Uterus (tissue), 4 donors: ENCODE data around the gene SYMPK. TPM values are rescaled to one million over a fixed set of nuclear protein-coding genes. Genes with fewer than 3 reads are reported as not detected.

Experiments used
- DNase-seq, 2 donors: peaks; one replicate each; pipeline ENCODE4 v3.0.0-alpha.2; 2019 to 2020
- H3K27ac ChIP-seq, 2 donors: fragments of 200-600 bp; sonication (generic); 1 replicate in 1 of 2; 2 replicates in 1 of 2; pipeline ENCODE4 v1.5.1; 2016 to 2018
- H3K27me3 ChIP-seq, 2 donors: fragments of 200-600 bp; sonication (generic); one replicate each; pipeline ENCODE4 v1.5.1; 2018 to 2019; ENCODE audit warnings: control low read depth in 1 of 2
- H3K36me3 ChIP-seq, 2 donors: fragments of 200-600 bp; sonication (generic); one replicate each; pipeline ENCODE4 v1.5.1; 2019; ENCODE audit warnings: control low read depth in 1 of 2
- H3K4me1 ChIP-seq, 2 donors: fragments of 200-600 bp; sonication (generic); one replicate each; pipeline ENCODE4 v1.5.1; 2018 to 2019; ENCODE audit warnings: control low read depth in 1 of 2
- H3K4me3 ChIP-seq, 2 donors: fragments of 200-600 bp; sonication (generic); 1 replicate in 1 of 2; 2 replicates in 1 of 2; pipeline ENCODE4 v1.5.1; 2018 to 2019; ENCODE audit warnings: mild to moderate bottlenecking in 1 of 2
- H3K9me3 ChIP-seq, 2 donors: fragments of 200-600 bp; sonication (generic); one replicate each; pipeline ENCODE4 v1.5.1; 2019; ENCODE audit warnings: control low read depth in 1 of 2
- POLR2A ChIP-seq, 2 donors: fragments of 450-650 bp; IDR thresholded peaks; one replicate each; pipeline ENCODE4 v1.6.1; 2016; ENCODE audit warnings: antibody characterized with exemption in 2 of 2, mild to moderate bottlenecking in 1 of 2, moderate library complexity in 1 of 2
- intact Hi-C: fragments of 100-400 bp; cut with DNase I; formaldehyde crosslinking; loops from one replicate; pipeline ENCODE4 v1.15.1; 2023; ENCODE audit warnings: low total_unique reads
- total RNA-seq, 4 donors: library from RNA; depleted of rRNA in 3 of 4; stranded (reverse); fragments of >200 nt in 3 of 4; gene quantifications; one replicate each; pipeline versions ENCODE4 v1.1.0 to v1.2.4, GENCODE V29; 2014 to 2023
- TF ChIP-seq, protein P1 (sequence below), 4 experiments: fragments of 200-600 bp in 2 of 4; fragments of 450-650 bp in 2 of 4; sonication (generic) in 2 of 4; IDR thresholded peaks; one replicate each; pipeline ENCODE4 v1.5.1; 2016 to 2019; ENCODE audit warnings: antibody characterized with exemption in 4 of 4, mild to moderate bottlenecking in 2 of 4, moderate library complexity in 1 of 4
- donor health status: DM: yes; HTN: yes; CAD: no.

Gene SYMPK
- total RNA-seq, 4 donors from 2014 or later = 32.0 to 72.6 (median 46.4) TPM

DNA sequence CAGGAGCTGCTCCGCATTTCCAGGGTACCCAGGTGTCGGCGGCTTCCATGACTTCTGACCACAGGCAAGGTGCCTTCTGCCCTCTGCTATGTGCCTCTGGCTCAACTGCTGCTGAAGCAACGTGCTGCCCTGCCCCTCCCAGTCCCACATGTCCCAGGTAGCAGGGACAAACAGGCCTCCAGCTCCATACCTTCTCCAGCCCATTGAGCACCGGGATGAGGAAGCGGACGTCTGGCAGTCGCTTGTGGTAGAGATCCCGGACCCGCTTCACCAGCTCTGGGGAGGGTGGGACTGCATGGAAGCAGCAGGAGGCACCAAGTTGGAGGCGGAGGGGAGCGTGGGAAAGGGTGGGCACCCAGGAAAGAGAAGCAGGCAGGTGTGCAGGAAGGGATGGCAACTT lies 39.8 kb downstream of the SYMPK start:
- intact Hi-C loops = no loop called here
- no peaks in the 10 kb centered on the region for H3K36me3 ChIP-seq

DNA sequence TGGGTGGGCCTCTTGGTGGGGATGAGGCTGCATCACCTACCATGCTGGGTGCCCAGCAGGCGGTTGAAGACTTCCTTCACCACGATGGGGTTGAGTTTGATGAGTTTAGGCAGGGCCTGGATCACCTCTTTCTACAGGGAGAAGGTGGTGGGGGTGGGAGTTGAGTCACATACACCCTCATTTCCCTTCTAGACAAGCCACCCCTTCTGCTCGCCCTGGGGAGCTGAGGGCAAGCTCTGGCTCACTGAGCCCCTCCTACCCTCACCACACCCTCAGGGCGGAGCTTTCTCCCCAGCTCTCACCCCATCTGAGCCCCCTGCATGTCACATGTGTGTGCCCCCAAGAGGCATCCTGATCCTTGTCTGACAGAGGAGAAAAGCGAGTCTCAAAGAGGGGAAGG lies 40.2 kb downstream of the SYMPK start:
- Histone ChIP-seq H3K27me3 (no peaks in the 10 kb centered on the region), H3K27ac (no peak overlapping the region), H3K4me1 (no peaks in the 10 kb centered on the region), H3K4me3 (no peak overlapping the region), H3K9me3 (no peaks in the 10 kb centered on the region), H3K36me3 (no peaks in the 10 kb centered on the region)
- intact Hi-C loops = no loop called here
- DNase-seq = no peak
- no peak for TF ChIP-seq POLR2A (IDR thresholded peaks at IDR 0.05)
- TF ChIP-seq, protein P1, sequence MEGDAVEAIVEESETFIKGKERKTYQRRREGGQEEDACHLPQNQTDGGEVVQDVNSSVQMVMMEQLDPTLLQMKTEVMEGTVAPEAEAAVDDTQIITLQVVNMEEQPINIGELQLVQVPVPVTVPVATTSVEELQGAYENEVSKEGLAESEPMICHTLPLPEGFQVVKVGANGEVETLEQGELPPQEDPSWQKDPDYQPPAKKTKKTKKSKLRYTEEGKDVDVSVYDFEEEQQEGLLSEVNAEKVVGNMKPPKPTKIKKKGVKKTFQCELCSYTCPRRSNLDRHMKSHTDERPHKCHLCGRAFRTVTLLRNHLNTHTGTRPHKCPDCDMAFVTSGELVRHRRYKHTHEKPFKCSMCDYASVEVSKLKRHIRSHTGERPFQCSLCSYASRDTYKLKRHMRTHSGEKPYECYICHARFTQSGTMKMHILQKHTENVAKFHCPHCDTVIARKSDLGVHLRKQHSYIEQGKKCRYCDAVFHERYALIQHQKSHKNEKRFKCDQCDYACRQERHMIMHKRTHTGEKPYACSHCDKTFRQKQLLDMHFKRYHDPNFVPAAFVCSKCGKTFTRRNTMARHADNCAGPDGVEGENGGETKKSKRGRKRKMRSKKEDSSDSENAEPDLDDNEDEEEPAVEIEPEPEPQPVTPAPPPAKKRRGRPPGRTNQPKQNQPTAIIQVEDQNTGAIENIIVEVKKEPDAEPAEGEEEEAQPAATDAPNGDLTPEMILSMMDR (IDR thresholded peaks at IDR 0.05) = no peak

More for the DNA sequence above, 39.8 kb downstream of the SYMPK start:
- H3K4me3 ChIP-seq = no peak overlapping the region
- no peaks in the 10 kb centered on the region for H3K27me3 ChIP-seq
- H3K27ac ChIP-seq = no peak overlapping the region
- TF ChIP-seq POLR2A (IDR thresholded peaks at IDR 0.05) = no peak
- TF ChIP-seq, protein P1 (IDR thresholded peaks at IDR 0.05) = no peak
- H3K4me1 ChIP-seq = no peaks in the 10 kb centered on the region
- H3K9me3 ChIP-seq = no peaks in the 10 kb centered on the region
- no peak for DNase-seq

DNA sequence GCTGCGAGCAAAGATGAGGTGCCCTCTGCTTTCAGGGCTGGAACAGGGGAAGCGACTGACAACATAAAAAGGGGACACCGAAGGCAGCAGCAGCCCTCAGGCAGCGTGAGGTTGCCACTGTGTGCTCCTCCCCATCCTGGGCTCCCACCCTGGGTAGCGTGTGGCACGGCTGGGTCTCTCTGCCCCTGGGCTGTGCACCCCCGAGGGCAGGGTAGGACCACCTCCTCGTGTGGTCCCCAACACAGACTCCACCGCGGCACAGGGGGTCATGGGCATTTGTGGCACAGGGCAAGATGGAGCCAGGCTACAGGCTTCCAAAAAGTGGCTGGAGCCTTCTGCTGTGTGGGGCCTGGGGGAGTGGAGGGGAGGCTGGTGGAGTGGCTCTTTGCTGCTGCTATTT lies 41.4 kb downstream of the SYMPK start:
- Histone ChIP-seq H3K36me3 (no peaks in the 10 kb centered on the region), H3K4me1 (no peaks in the 10 kb centered on the region), H3K27ac (no peak overlapping the region), H3K9me3 (no peaks in the 10 kb centered on the region), H3K4me3 (no peak overlapping the region), H3K27me3 (no peaks in the 10 kb centered on the region)
- TF ChIP-seq, protein P1 (IDR thresholded peaks at IDR 0.05) = no peak
- TF ChIP-seq POLR2A (IDR thresholded peaks at IDR 0.05) = no peak
- intact Hi-C loops = no loop called here
- DNase-seq = no peak

DNA sequence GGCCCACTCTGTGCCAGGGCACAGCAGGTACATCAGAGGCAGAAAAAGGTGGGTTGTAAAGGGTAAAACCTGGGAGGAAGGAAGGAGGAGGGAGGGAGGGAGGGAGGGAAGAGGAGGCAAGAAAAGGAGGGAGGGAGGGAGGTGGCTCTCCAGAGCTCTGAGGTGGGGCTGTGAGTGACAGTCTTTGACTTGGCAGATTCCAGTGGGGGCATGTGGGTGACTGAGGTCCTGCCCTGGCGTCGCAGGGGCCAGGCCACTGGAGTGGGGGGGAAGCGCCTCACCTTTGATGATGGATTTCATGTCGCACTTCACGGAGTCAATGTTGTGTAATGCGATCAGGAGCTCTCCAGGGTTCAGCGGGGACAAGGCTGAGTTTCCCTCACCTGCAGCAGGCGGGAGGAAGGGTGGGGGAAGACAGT lies 41.8 kb downstream of the SYMPK start:
- DNase-seq = no peak
- no peaks in the 10 kb centered on the region for H3K27me3 ChIP-seq
- H3K4me1 ChIP-seq = no peaks in the 10 kb centered on the region
- no peak overlapping the region for H3K27ac ChIP-seq
- H3K36me3 ChIP-seq = no peaks in the 10 kb centered on the region
- H3K4me3 ChIP-seq = no peak overlapping the region
- intact Hi-C loops = no loop called here
- no peak for TF ChIP-seq POLR2A (IDR thresholded peaks at IDR 0.05)
- TF ChIP-seq, protein P1 (IDR thresholded peaks at IDR 0.05) = no peak
- H3K9me3 ChIP-seq = no peaks in the 10 kb centered on the region

DNA sequence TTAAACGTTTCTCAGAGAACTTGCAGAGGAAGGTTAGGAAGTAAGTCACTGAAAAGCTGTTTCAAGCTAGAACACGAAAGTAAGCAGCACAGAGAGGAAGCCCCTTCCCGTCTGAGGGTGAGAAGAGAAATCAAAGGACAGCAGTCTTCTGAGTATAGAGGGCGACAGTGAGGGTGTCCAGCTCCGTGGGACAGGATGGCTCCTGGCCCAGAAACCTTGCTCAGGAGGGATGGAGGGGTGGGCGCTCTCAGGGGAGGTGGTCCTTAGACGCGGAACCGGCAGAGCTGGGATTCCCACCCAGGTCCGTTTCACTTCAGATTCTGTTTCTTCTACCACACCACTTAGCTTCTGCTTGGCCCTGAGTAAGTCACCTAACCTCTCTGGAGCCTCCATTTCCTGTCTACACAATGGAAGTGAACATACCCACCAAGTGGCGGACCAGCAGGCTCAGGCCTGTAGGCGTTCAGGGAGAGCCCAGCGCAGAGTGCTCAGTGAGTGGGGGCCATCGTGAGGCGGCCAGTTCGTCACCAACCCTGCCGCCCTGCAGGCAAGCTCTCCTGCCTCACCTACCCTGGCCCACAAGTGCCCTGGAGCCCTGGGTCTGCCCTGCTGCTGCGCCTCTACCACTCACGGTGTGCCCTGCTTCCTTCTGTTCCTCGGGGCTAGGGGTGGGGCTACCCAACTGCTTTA lies 42.4 kb downstream of the SYMPK start:
- H3K27me3 ChIP-seq = no peaks in the 10 kb centered on the region
- H3K36me3 ChIP-seq = no peaks in the 10 kb centered on the region

More for the DNA sequence above, 42.4 kb downstream of the SYMPK start:
- no peak for DNase-seq
- Histone ChIP-seq H3K27ac (no peak overlapping the region), H3K4me1 (no peaks in the 10 kb centered on the region), H3K4me3 (no peak overlapping the region), H3K9me3 (no peaks in the 10 kb centered on the region)
- intact Hi-C loops = no loop called here
- TF ChIP-seq POLR2A (IDR thresholded peaks at IDR 0.05) = no peak
- TF ChIP-seq, protein P1 (IDR thresholded peaks at IDR 0.05) = no peak
